ENCODE data around the gene SCAF1. TPM values are rescaled to one million over a fixed set of nuclear protein-coding genes. Genes with fewer than 3 reads are reported as not detected.

SCAF1 gene
- total RNA-seq, 1 donor from 2014 or later = 84.4 TPM

DNA sequence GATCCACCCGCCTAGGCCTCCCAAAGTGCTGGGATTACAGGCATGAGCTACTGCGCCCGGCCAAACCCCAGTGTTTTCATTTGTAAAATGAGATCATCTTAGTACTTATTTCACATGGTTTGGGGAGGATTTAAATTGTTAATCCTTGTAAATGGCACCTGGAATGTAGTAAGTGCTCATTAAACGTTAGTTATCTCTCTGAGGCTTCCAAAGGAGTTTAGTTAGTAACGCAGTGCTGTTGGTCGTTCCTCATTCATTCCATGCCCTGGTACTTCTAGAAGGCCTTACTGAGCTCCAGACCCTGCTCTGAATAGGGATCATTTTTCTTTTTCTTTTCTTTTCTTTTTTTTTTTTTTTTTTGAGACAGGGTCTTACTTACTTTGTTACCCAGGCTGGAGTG is 54.1 kb downstream of the SCAF1 start:
- Mint-ChIP-seq H3K9me3 (ENCODE audit: unreplicated experiment) (peaks cover 6% of the 10 kb centered on the region), H3K27me3 (ENCODE audit: unreplicated experiment) (peaks cover 7% of the 10 kb centered on the region), H3K4me1 (ENCODE audit: low read depth, unreplicated experiment) (no peaks in the 10 kb centered on the region), H3K36me3 (ENCODE audit: unreplicated experiment) (no peaks in the 10 kb centered on the region), H3K4me3 (ENCODE audit: unreplicated experiment) (no peak overlapping the region), H3K27ac (ENCODE audit: unreplicated experiment) (no peak overlapping the region)
- DNase-seq = no peak
- no peak for TF ChIP-seq CTCF (IDR thresholded peaks at IDR 0.05; ENCODE audit: partially characterized antibody, unreplicated experiment)

- Mint-ChIP-seq H3K9me3 (ENCODE audit: unreplicated experiment) (peaks cover 6% of the 10 kb centered on the region), H3K4me1 (ENCODE audit: low read depth, unreplicated experiment) (no peaks in the 10 kb centered on the region), H3K27ac (ENCODE audit: unreplicated experiment) (no peak overlapping the region), H3K4me3 (ENCODE audit: unreplicated experiment) (no peak overlapping the region), H3K27me3 (ENCODE audit: unreplicated experiment) (peaks cover 7% of the 10 kb centered on the region), H3K36me3 (ENCODE audit: unreplicated experiment) (no peaks in the 10 kb centered on the region)
- no peak for TF ChIP-seq CTCF (IDR thresholded peaks at IDR 0.05; ENCODE audit: partially characterized antibody, unreplicated experiment)
- DNase-seq = no peak
These were observed 54.9 kb downstream of the SCAF1 start for GRCh38 chr19:49696865-49697264.

GRCh38 chr19:49699364-49699763 is 57.4 kb downstream of the SCAF1 start:
- no peak overlapping the region for H3K27ac Mint-ChIP-seq (ENCODE audit: unreplicated experiment)
- no peak for TF ChIP-seq CTCF (IDR thresholded peaks at IDR 0.05; ENCODE audit: partially characterized antibody, unreplicated experiment)
- no peak overlapping the region for H3K4me3 Mint-ChIP-seq (ENCODE audit: unreplicated experiment)
- H3K36me3 Mint-ChIP-seq (ENCODE audit: unreplicated experiment) = no peaks in the 10 kb centered on the region
- no peak for DNase-seq
- no peaks in the 10 kb centered on the region for H3K9me3 Mint-ChIP-seq (ENCODE audit: unreplicated experiment)
- peaks cover 7% of the 10 kb centered on the region for H3K27me3 Mint-ChIP-seq (ENCODE audit: unreplicated experiment)
- H3K4me1 Mint-ChIP-seq (ENCODE audit: low read depth, unreplicated experiment) = no peaks in the 10 kb centered on the region

DNA sequence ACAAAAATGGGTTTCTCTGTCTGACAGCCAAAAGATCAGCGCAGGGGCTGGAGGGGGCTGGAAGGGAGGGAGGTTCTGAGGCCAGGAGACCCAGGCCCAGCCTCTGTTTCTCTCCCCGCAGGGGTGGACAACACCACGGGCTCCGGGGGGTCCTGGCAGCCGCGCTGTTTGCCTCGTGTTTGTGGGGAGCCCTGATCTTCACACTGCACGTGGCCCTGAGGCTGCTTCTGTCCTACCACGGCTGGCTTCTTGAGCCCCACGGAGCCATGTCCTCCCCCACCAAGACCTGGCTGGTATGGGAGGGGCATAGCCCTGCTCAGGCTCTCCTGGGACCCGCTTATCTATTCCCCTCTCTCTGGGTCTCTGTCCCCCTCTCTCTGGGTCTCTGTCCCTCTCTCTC is 58.6 kb downstream of the SCAF1 start:
- Mint-ChIP-seq H3K27ac (ENCODE audit: unreplicated experiment) (no peak overlapping the region), H3K9me3 (ENCODE audit: unreplicated experiment) (no peaks in the 10 kb centered on the region)

DNA sequence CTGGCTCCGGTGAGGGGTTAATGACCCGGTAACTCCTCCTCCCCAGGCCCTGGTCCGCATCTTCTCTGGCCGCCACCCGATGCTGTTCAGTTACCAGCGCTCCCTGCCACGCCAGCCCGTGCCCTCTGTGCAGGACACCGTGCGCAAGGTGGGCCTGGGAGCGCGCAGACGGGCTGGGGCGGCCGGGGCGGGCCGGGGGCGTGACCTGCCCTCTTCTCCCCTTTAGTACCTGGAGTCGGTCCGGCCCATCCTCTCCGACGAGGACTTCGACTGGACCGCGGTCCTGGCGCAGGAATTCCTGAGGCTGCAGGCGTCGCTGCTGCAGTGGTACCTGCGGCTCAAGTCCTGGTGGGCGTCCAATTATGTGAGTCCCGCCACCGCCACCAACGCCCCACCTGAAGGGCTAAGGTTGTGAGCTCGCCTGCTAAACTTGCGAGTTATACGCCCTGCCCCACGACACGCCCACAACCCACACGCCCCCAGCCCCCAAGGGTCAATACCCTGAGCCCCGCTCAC is 59.3 kb downstream of the SCAF1 start:
- Mint-ChIP-seq H3K27me3 (ENCODE audit: unreplicated experiment) (peaks cover 7% of the 10 kb centered on the region), H3K9me3 (ENCODE audit: unreplicated experiment) (no peaks in the 10 kb centered on the region), H3K36me3 (ENCODE audit: unreplicated experiment) (no peaks in the 10 kb centered on the region), H3K4me3 (ENCODE audit: unreplicated experiment) (no peak overlapping the region), H3K27ac (ENCODE audit: unreplicated experiment) (no peak overlapping the region), H3K4me1 (ENCODE audit: low read depth, unreplicated experiment) (no peaks in the 10 kb centered on the region)
- no peak for DNase-seq
- TF ChIP-seq CTCF (IDR thresholded peaks at IDR 0.05; ENCODE audit: partially characterized antibody, unreplicated experiment) = no peak

More for the DNA sequence above, 58.6 kb downstream of the SCAF1 start:
- Mint-ChIP-seq H3K4me3 (ENCODE audit: unreplicated experiment) (no peak overlapping the region), H3K36me3 (ENCODE audit: unreplicated experiment) (no peaks in the 10 kb centered on the region), H3K4me1 (ENCODE audit: low read depth, unreplicated experiment) (no peaks in the 10 kb centered on the region), H3K27me3 (ENCODE audit: unreplicated experiment) (peaks cover 7% of the 10 kb centered on the region)
- TF ChIP-seq CTCF (IDR thresholded peaks at IDR 0.05; ENCODE audit: partially characterized antibody, unreplicated experiment) = no peak
- DNase-seq = no peak
